Muscle layer of colon (tissue), 2 donors: ENCODE data around the gene FAM181B.
"Not testable (repeated sequence)": the region's sequence is repeated elsewhere in the genome, so short reads cannot be mapped to it uniquely, and the experiment has no call there.

Source experiments
- H3K27ac ChIP-seq: one replicate; pipeline ENCODE4 v1.7.0; 2013; ENCODE audit warnings: low read depth, mild to moderate bottlenecking, low read length, moderate library complexity
- H3K27me3 ChIP-seq, 2 donors: one replicate each; pipeline ENCODE4 v1.7.0; 2013; ENCODE audit warnings: low read length in 2 of 2, mild to moderate bottlenecking in 2 of 2; ENCODE audit not compliant: insufficient read depth in 2 of 2, control insufficient read depth in 1 of 2
- H3K36me3 ChIP-seq: one replicate; pipeline ENCODE4 v1.7.0; 2013; ENCODE audit warnings: mild to moderate bottlenecking, low read length; ENCODE audit not compliant: insufficient read depth
- H3K4me1 ChIP-seq: one replicate; pipeline ENCODE4 v1.7.0; 2013; ENCODE audit warnings: mild to moderate bottlenecking, low read length; ENCODE audit not compliant: insufficient read depth
- H3K4me3 ChIP-seq, 2 donors: one replicate each; pipeline ENCODE4 v1.7.0; 2013; ENCODE audit warnings: low read length in 2 of 2, low read depth in 1 of 2, mild to moderate bottlenecking in 1 of 2, moderate library complexity in 1 of 2
- H3K9ac ChIP-seq: one replicate; pipeline ENCODE4 v1.7.0; 2013; ENCODE audit warnings: low read length
- H3K9me3 ChIP-seq: one replicate; pipeline ENCODE4 v1.7.0; 2013; ENCODE audit warnings: mild to moderate bottlenecking, low read length
- donor health status: abdominal sarcoma.
- donor health status: Adenocarcinoma of cecum.

FAM181B gene

GRCh38 chr11:82703796-82704195 is 29.9 kb downstream of the FAM181B start:
- H3K4me3 ChIP-seq, result no peak overlapping the region
- H3K9ac ChIP-seq, result no peak overlapping the region
- H3K9me3 ChIP-seq, result no peaks in the 10 kb centered on the region
- H3K27ac ChIP-seq, result no peak overlapping the region
- H3K4me1 ChIP-seq, result no peaks in the 10 kb centered on the region
- H3K27me3 ChIP-seq, result no peaks in the 10 kb centered on the region
- no peaks in the 10 kb centered on the region for H3K36me3 ChIP-seq

- no peak overlapping the region for H3K4me3 ChIP-seq
- no peaks in the 10 kb centered on the region for H3K36me3 ChIP-seq
- H3K27me3 ChIP-seq, result no peaks in the 10 kb centered on the region
- H3K27ac ChIP-seq, result no peak overlapping the region
- H3K9ac ChIP-seq, result no peak overlapping the region
- H3K9me3 ChIP-seq, result no peaks in the 10 kb centered on the region
- no peaks in the 10 kb centered on the region for H3K4me1 ChIP-seq
These were observed 30.4 kb downstream of the FAM181B start for GRCh38 chr11:82703226-82703625.

GRCh38 chr11:82701847-82702520 is 31.7 kb downstream of the FAM181B start:
- no peaks in the 10 kb centered on the region for H3K9me3 ChIP-seq
- no peaks in the 10 kb centered on the region for H3K4me1 ChIP-seq
- H3K4me3 ChIP-seq, result no peak overlapping the region

GRCh38 chr11:82698576-82699352 is 34.9 kb downstream of the FAM181B start:
- Histone ChIP-seq H3K36me3 (no peaks in the 10 kb centered on the region), H3K9ac (no peak overlapping the region), H3K27me3 (no peaks in the 10 kb centered on the region), H3K27ac (no peak overlapping the region), H3K4me1 (no peaks in the 10 kb centered on the region), H3K4me3 (no peak overlapping the region), H3K9me3 (no peaks in the 10 kb centered on the region)

More at GRCh38 chr11:82701847-82702520, 31.7 kb downstream of the FAM181B start:
- Histone ChIP-seq H3K27ac (no peak overlapping the region), H3K27me3 (no peaks in the 10 kb centered on the region), H3K36me3 (no peaks in the 10 kb centered on the region), H3K9ac (no peak overlapping the region)

GRCh38 chr11:82692981-82693380 is 40.7 kb downstream of the FAM181B start:
- H3K27ac ChIP-seq, result no peak overlapping the region
- no peak overlapping the region for H3K4me3 ChIP-seq
- no peaks in the 10 kb centered on the region for H3K9me3 ChIP-seq
- no peaks in the 10 kb centered on the region for H3K27me3 ChIP-seq
- H3K9ac ChIP-seq, result no peak overlapping the region
- H3K4me1 ChIP-seq, result no peaks in the 10 kb centered on the region
- H3K36me3 ChIP-seq, result no peaks in the 10 kb centered on the region

GRCh38 chr11:82689347-82689746 is 44.3 kb downstream of the FAM181B start:
- H3K9me3 ChIP-seq, result not testable (repeated sequence)

GRCh38 chr11:82686211-82686610 is 47.5 kb downstream of the FAM181B start:
- Histone ChIP-seq H3K9me3 (no peaks in the 10 kb centered on the region), H3K27ac (no peak overlapping the region), H3K4me3 (no peak overlapping the region), H3K36me3 (no peaks in the 10 kb centered on the region), H3K27me3 (no peaks in the 10 kb centered on the region), H3K9ac (no peak overlapping the region), H3K4me1 (no peaks in the 10 kb centered on the region)

More at GRCh38 chr11:82689347-82689746, 44.3 kb downstream of the FAM181B start:
- not testable (repeated sequence) for H3K4me1 ChIP-seq, H3K27ac ChIP-seq, H3K27me3 ChIP-seq, H3K36me3 ChIP-seq, H3K4me3 ChIP-seq, H3K9ac ChIP-seq

GRCh38 chr11:82683029-82683428 is 50.6 kb downstream of the FAM181B start:
- Histone ChIP-seq H3K4me3 (no peak overlapping the region), H3K9ac (no peak overlapping the region), H3K27ac (no peak overlapping the region), H3K9me3 (no peaks in the 10 kb centered on the region), H3K4me1 (no peaks in the 10 kb centered on the region), H3K27me3 (no peaks in the 10 kb centered on the region), H3K36me3 (no peaks in the 10 kb centered on the region)

GRCh38 chr11:82682003-82682751 is 51.5 kb downstream of the FAM181B start:
- H3K27me3 ChIP-seq, result no peaks in the 10 kb centered on the region
- H3K36me3 ChIP-seq, result no peaks in the 10 kb centered on the region
- no peaks in the 10 kb centered on the region for H3K4me1 ChIP-seq
- no peaks in the 10 kb centered on the region for H3K9me3 ChIP-seq
- H3K9ac ChIP-seq, result no peak overlapping the region
- no peak overlapping the region for H3K27ac ChIP-seq
- H3K4me3 ChIP-seq, result no peak overlapping the region

- H3K4me3 ChIP-seq, result no peak overlapping the region
- H3K9ac ChIP-seq, result no peak overlapping the region
- no peaks in the 10 kb centered on the region for H3K4me1 ChIP-seq
- no peaks in the 10 kb centered on the region for H3K36me3 ChIP-seq
- no peaks in the 10 kb centered on the region for H3K27me3 ChIP-seq
- no peak overlapping the region for H3K27ac ChIP-seq
- no peaks in the 10 kb centered on the region for H3K9me3 ChIP-seq
These were observed 53.4 kb downstream of the FAM181B start for GRCh38 chr11:82680252-82680651.
